Stimulated activated CD8-positive, alpha-beta memory T cell treated with anti-CD3 and anti-CD28 coated beads, Interleukin-7, amount 100 ng/mL, for 24 hours (primary cell): ENCODE data around the gene DNAI2.

Experiments
- DNase-seq: peaks from one replicate; pipeline ENCODE4 v3.0.0-alpha.2; 2020; ENCODE audit warnings: low read depth

DNAI2 gene

DNA sequence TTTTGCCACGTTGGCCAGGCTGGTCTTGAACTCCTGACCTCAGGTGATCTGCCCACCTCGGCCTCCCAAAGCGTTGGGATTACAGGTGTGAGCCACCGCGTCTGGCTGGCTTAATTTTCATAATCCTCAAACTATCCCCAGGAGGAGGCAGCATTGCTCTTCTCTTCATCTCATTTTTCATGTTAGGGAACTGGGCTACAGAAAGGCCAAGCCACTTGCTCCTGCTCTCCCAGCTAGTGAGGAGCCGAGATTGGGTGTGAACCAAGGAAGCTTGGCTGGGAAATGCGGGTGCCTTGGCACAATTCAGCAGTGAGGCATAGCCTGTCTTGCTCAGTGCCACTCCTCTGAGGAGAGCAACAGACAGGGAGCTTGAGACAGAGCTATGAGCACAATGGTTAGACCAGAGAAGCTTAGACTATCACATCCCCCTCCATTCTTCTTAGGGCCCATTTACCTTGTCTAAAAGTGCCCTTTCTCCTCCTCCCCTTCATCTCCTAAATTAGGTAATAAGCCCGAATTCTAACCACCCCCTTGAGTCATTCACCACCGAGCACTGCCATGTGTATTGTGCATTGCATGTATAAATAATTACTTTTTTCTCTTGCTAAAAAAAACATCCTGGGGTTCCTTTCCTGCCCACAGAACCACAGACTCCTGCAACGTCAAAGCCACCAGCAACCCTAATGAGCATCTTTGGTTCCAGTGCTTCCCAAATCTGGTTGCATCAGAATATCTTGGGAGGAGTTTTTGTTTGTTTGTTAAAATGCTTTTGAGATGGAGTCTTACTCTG is 32.0 kb downstream of the DNAI2 start:
- DNase-seq = no peak

DNA sequence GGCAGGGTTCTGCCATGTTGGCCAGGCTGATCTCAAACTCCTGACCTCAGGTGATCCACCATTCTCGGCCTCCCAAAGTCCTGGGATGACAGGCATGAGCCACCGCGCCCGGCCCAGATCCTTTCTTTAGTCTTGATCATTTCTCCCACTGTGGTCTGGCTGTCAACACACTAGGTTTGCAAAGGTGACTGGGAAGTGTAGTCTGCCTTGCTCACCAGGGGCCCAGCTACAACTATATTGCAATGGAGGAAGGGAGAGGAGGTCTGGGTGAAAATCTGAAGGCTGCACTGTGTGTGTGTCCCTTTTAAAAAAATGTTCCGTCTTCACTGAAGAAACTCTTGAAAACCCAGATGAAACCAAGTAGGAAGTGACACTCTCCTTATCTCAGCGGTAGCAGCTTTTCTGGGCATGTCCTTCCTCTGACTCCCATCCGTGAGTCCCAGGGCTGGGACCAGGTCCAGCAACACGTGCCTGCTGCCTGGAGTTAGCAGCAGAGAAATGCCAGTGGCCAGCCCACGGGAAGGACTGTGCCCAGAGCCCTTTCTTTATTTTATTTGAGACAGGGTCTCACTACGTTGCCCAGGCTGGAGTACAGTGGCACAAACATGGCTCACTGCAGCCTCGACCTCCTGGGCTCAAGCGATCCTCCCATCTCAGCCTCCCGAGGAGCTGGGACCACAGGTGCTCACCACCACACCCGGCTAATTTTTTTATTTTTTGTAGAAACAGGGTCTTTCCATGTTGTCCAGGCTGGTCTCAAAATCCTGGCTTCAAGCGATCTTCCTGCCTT is 34.1 kb downstream of the DNAI2 start:
- no peak for DNase-seq

DNA sequence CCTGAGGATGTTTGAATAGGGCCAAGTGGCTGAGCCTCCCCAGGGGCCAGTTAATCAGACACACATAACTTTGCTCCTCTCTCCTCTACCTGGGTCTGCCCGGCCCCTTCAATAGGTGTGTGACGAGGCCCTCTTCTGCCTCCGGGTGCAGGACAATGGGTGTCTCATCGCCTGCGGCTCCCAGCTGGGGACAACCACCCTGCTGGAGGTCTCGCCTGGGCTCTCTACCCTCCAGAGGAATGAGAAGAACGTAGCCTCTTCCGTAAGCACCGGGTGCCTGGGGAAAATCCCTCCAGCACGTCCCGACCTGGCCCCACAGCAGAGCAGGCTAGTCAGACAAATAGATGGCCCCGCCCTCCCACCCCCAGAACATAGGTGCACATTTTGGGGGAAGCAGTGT is 35.9 kb downstream of the DNAI2 start:
- DNase-seq = no peak

DNA sequence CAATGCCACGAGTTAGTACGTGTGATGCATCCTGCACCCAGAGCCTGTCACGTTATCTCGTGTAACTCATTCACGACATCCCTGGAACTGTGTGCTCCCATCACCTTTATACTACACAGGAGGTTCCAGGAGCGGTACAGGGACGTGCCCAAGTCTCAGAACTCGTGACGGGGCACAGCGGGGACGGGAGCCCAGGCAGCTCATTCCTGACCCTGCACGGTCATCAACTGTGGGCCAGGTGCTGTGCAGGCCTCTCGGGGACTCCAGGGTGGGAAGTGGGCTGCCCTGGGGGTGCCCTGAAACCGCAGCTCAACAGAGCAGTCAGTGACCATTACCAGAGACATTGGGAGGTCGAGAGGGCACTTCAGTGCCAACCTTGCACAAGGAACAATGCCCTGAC is 40.8 kb downstream of the DNAI2 start:
- no peak for DNase-seq

DNA sequence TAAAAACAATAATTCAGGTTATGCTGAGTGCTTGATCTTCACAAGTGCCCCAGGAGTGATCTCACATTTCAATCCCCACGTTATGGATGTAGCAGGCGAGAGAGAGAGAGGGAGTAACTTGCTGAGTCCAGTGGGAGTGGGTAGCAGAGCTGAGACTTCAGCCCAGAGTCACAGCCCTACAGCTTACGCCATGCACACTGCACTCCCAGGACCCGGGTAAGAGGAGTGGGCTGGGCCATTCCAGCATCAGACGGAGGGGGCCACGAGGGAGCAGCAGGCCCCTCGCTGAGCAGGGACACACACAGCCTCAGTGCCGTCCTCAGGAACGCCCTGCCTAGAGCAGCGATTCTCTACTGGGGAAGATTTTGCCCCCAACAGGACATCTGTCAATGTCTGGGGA is 42.2 kb downstream of the DNAI2 start:
- DNase-seq = no peak

DNA sequence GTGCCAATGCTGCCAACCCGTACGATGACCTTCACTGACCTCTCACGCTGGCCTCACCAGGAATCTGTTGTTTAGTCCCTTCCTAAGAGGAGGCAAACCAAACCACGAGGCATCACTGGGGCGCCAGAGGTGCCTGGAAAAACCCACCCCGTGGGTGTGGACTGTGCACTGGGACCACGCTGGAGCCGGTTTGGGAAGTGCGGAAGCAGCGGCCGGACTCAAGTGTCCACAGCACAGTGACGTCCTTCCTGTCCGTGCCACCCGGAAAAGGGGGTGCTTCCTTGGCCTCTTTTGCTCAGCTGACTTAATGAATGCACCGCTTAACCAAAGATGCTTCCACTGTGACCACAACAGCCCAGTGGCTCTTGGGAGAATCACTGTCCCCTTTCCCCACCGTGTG is 43.0 kb downstream of the DNAI2 start:
- no peak for DNase-seq

DNA sequence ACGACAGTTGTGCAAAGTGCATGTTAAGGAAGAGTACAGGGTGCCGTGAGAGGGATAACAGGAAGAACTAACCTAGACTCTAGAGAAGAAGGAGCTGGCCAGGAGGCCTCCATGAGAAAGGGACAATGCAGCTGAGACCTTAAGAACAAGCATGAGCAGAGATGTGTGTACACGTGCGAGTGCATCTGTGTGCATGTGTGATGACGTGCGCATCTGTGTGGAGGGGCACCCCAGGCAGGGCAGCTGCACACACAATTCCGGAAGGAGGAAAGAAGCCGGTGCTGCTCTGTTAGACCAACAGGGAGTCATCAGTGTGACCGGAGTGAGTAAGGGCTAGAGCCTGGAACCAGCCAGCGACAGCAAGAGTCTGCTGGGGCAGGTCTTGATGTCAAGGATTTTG is 44.4 kb downstream of the DNAI2 start:
- DNase-seq = no peak

DNA sequence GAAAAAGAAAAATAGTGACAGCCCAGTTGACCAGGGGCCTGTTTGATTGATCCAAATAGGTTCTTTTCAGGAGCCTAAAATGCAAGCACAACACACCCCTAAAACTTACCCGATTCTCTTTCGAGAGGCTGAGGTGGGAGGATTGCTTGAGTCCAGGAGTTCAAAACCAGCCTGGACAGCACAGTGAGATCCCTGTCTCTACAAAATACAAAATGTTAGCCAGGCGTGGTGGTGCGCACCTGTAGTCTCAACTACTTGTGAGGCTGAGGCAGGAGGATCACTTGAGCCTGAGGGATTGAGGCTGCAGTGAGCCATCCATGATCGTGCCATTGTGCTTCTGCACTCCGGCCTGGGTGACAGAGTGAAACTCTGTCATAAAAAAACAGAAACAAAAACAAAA is 50.5 kb downstream of the DNAI2 start:
- DNase-seq = no peak

DNA sequence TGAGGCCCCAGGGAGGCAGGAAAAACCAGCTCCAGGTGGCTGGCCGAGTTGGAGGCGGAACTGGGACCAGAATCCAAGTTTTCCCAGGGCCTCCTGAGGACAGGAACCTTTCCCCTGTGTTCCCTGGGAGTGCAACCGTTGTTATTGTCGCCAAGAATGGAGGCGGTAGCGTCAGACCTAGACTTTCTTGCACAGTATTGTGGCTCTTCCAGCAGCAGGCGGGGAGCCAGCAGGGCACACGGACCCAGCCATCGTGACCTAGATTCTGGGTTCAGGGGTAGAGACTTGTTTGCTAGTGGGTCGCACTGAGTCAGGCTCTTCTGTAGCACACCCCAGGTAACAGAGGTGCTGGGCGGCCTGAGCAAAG is 51.3 kb downstream of the DNAI2 start:
- DNase-seq = no peak

DNA sequence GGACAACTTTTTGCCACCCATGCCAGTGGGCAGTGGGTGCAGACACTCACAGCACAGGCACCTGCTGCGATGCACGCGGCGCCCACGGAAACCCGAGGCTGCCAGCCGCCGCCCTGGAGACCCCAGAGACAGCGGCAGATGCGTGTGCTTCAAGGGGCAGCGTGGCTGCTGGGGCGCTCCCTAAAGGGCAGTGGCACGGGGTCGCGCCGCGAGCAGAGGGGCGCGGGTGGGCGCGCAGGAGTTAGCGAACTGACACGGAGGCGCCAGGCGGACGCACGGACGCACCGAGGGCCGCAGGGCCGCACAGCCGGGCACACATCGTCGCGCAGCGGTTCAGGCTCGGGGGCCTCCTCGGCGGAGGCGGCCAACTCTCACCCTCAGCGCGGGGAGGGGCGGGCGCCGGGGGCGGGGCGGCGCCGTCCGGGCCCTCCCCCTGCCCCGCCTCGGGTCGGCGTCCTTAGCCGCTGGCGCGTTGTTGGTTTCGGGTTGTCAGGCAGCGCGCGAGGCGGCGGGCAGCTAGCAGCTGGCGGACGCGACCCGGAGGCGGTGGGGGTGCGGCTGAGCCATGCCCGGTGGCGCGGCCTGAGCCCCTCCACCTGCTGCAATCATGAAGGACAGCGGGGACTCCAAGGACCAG is 51.8 kb downstream of the DNAI2 start, which contains the start of gene KIF19:
KIF19 (plus strand) TSS at position 484 of the 637 bp plus-strand sequence; CDS start at position 608, 124 bp downstream.
- DNase-seq = peak; percentile 27

DNA sequence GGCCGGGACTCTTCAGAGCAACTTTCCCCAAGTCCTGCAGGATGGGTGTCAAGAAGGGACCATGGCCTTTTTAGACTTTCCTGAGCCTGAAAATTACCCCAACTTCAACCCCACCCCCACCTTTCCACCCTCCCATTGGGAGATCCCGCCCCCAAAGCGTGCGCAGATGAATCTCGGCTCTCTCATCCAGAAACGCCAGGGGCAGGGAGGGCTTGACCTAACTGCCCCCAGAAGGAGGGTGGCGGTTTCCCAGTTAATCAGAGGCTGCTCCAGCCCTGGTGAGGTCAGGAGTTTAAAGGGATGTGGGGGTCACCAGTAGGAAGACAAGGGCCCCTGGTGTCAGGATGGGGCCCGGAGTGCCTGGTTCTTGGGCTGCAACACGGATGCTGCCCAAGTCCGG is 52.5 kb downstream of the DNAI2 start:
- DNase-seq = no peak

DNA sequence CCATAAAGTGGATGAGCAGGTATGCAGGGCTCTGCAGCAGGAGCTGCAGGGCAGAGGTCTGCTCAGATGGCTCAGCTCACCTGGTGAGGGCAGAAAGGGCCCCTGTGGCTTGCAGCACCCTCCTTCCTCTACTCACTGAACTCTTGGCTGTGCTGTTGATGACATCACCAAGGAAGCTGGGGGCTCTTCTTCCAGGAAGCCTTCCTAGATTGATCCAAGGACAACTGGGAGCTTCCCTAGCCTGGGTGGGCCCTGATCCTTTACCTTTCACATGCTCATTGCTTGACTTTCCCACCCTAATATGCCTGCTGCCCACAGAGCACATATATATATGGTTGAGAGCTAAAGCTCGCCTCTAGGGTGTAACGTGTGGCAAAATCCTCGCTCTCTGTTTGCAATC is 54.5 kb downstream of the DNAI2 start:
- DNase-seq = no peak

DNA sequence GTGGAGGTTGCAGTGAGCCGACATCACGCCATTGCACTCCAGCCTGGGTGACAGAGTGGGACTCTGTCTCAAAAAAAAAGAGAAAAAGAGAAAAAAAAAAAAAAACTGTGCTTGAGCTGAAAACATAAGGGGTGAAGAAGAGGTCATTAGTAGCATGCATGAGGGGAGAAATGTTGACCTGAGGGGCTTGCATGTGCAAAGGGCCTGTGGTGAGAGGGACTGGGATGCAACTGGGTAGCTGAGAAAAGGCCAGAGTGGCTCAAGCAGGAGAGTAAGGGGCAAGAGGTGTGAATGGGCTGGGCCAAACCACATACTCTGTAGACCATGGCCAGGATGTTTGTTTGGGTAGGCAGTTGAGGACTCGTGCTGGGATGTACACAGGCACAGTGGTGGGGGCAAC is 55.3 kb downstream of the DNAI2 start:
- DNase-seq = no peak

DNA sequence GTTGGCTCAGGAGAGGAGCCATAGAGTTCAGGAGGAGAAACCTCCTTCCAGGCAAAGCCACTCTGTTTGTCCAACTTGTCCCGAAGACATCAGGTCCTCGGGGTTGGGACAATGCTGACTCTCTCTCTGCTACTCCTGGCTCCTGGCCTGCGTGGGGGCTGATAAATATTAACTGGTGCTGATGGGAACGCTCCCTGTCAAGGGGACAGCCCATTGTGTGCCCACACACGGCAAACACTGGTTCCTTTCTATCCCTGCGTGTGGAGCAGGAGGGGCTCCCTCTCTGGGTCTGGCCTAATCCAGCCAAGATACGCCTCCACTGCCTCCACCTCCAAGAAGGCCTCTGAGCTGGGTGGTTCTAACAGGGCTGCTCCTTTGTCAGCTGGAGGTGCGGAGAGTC is 56.4 kb downstream of the DNAI2 start:
- no peak for DNase-seq

DNA sequence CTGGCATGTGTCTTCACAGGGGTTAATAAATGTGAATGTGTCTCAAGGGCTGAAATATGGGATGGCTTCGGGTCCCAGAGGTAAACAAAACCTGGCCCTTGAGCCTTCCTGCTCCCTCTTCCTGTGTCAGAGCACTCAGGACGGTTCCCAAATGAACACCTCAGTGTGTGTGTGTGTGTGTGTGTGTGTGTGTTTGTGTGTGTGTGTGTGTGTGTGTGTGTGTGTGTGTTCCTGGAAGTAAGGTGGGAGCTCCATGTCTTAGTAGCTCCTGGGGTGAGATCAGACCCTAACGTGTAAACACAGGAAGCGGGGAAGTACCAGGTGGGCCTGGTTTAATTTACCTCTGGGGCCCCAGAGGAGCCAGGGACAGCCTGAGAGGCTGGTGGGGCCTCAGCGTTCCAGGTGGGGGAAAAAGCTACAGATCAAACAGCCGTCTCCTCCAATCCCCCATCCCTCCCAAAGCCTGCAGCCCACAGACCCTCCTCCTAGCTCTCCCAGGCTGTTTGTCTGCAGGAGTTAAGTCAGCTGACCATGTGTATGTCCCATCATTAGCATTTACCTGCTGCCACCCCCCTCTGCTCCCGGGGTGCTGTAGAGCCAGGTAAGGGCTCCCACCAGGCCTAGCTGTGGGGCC is 58.1 kb downstream of the DNAI2 start:
- no peak for DNase-seq

DNA sequence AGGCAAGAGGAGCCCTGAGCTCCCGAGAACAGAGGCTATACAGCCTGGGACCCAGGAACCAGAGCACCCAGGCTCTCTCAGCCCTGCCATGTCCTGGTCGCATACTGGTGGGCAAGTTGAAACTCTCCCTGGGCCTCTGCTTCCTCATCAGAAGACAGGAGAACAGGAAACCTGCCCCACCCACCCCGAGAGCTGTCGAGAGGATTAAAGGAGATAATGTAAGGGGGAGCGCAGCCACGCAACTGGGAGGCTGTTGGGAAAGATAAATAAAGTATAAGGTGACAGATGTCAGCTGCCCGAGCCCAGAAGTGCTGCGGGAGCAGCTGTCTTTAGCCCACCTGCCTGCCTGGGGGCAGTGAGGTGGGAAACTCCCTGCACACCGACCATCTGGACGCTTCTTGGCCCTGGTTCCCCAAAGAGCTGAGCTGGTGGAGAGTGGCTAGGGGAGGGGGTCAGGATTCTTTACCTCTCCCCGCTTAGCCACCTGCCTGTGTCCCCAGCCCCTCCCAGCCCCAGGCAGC is 58.8 kb downstream of the DNAI2 start:
- no peak for DNase-seq

DNA sequence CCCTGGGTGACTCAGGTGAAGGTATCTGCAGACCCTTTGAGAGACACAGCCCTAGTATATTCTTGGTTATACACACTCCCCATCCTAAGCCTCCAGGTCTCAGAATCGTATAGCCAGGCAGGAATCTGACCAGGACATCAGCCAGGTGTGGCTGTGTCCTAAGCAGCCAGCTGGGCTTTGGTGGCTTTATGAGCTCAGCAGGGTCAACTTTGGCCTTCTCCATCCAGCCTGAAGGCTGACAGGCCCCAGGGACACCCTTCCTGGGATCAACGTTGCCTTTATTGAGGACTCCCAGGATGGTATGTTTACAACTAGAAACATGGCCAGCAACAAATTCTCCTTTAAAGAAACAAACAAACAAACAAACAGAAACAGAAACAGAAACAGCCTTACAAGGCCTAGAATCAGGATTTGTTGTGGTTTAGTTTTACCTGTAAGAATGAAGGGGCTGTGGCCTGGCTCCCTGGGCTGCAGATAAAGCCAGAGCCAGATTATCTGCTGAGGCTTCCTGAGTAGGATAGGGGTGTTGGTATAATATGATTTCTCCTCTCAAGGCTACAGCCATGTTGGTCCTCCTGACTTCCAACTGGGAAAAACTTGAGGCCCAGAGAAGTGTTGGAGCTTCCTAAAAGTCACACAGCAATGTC is 60.5 kb downstream of the DNAI2 start:
- no peak for DNase-seq

DNA sequence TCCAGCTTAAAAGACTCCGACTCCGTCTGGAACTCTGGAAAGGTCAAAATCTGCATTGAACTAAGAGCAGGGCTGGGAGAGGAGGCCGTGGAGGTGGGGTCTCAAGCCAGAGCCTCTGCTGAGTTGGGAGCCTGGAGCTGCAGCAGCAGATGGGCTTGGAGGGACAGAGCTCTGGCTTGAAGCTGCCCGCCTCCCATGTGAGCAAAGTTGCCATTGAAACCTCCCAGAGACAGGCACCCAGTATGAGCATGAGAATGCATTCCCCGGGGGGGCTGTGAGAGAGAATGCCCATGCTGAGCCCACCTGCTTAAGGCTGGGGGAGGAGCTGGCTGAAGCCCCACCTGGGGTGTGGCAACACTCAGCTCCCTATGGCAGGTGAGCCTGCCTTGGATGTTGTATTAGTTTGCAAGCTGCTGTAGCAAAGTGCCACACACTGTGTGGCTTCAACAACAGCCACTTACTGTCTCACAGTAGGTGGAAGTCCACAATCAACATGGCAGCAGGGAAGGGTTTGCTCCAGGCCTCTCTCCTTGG is 61.6 kb downstream of the DNAI2 start:
- DNase-seq = no peak

DNA sequence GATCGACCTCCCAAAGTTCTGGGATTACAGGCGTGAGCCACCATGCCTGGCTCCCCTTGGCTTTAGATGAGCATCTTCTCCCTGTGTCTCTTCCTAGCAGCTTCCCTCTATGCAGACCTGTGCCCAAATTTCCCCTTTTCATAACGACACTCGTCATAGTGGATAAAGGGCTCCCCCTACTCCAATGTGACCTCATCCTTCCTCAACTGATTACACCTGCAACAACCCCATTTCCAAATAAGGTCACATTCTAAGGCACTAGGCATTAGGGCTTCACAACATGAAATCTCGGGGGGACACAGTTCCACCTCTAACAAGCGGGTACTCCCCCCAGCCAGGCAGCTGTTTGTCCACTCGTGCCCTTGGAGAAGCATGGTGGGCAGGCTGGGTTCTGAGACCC is 62.3 kb downstream of the DNAI2 start:
- DNase-seq = no peak

DNA sequence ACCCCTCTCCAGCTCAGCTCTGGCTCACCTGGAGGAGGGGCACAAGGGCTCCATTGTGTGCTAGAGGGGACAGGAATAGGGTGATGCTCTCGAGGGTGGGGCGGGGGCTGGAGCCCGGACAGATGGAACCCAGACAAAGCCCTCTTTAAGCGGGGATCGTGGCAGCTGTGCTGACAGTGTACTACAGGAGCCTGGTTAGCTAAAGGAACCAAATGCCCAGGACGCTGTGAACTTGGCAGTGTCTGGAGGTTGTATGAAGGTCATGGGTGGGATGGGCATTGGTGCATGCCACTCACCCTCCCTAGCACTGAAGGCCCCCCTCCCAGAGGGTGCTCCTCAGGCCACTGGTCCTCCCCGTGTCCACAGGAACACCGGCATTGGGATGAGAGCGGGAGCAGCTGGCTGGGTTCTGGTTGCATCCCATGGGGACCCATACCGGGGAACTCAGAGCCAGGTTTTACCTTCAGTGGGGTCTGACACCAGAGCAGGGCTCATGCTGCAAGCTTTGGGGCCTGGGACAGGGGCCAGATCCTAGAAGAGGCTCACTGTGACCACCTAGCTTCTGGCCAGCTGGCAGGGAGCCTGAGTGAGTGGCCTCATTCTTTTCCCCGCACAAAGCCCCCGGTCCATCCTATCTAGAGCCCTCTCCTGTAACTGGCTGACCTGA is 63.9 kb downstream of the DNAI2 start:
- DNase-seq = no peak
